HepG2 (cell line): ENCODE measurements around the gene CADM1. TPM values are rescaled to one million over a fixed set of nuclear protein-coding genes. Genes with fewer than 3 reads are reported as not detected.

Source experiments
- ATAC-seq: fragments of 200-7000 bp; cut with Tn5 transposase; 3 replicates; pipeline ENCODE4 v1.9.1; 2020; ENCODE audit warnings: mild to moderate bottlenecking, moderate library complexity
- BruUV-seq: library from RNA; stranded (reverse); fragments of 400-500 nt; replicated peaks from 2 replicates; lab custom pipeline; 2021; lab: Mats Ljungman, UMichigan
- CTCF ChIA-PET: fragments of 300-600 bp; formaldehyde crosslinking; extraction: SDS; loops from one replicate; lab custom pipeline; 2021; ENCODE audit warnings: low total read pairs, inconsistent platforms, low intra/inter-chr PET ratio; lab: Yijun Ruan, JAX
- POLR2A ChIA-PET: fragments of 350-600 bp; sonication (Branson Sonifier 250); formaldehyde crosslinking; loops from one replicate; lab custom pipeline; 2020; ENCODE audit warnings: antibody characterized with exemption, inconsistent platforms; lab: Yijun Ruan, JAX
- DNase-seq: peaks from one replicate; pipeline ENCODE4 v3.0.0-alpha.2; 2015; ENCODE audit warnings: low spot score
- FAIRE-seq: peaks from 3 replicates; lab custom pipeline; 2011; peaks lifted over from hg19 to GRCh38; lab: Jason Lieb, UNC
- H2AFZ ChIP-seq: one replicate; pipeline ENCODE4 v1.6.1; 2011; ENCODE audit warnings: low read length, inconsistent platforms
- H3K27ac ChIP-seq: fragments of 300-600 bp; 3 replicates; pipeline ENCODE4 v1.8.0; 2011; ENCODE audit warnings: mixed run types, mild to moderate bottlenecking, mixed read lengths, low read length, inconsistent platforms; ENCODE audit not compliant: insufficient read depth; ENCODE audit errors: extremely low read length
- H3K27me3 ChIP-seq, 2 experiments: fragments of 200-600 bp in 1 of 2; 2 replicates in 1 of 2; 3 replicates in 1 of 2; pipeline versions ENCODE4 v1.6.0 to v1.8.0; 2011; ENCODE audit warnings: low read length in 2 of 2, mild to moderate bottlenecking in 2 of 2, moderate library complexity in 2 of 2, inconsistent platforms in 1 of 2; ENCODE audit not compliant: insufficient read depth in 2 of 2, control insufficient read depth in 1 of 2
- H3K36me3 ChIP-seq, 2 experiments: fragments of 200-600 bp in 1 of 2; replicated peaks in 1 of 2; 2 replicates in 1 of 2; 3 replicates in 1 of 2; pipeline versions ENCODE4 v1.5.1 to v1.8.0; 2011; ENCODE audit warnings: low read length in 2 of 2, inconsistent platforms in 1 of 2; ENCODE audit not compliant: insufficient read depth in 2 of 2, control insufficient read depth in 1 of 2
- H3K4me1 ChIP-seq: 2 replicates; pipeline ENCODE4 v1.5.1; 2012; ENCODE audit warnings: low read length, inconsistent platforms; ENCODE audit not compliant: insufficient read depth
- H3K4me2 ChIP-seq: 2 replicates; pipeline ENCODE4 v1.6.0; 2011; ENCODE audit warnings: low read depth, low read length, inconsistent platforms
- H3K4me3 ChIP-seq, 3 experiments: fragments of 200-600 bp in 1 of 3; sonication (generic), shearing (Covaris generic) in 1 of 3; replicated peaks in 1 of 3; 2 replicates each; pipeline ENCODE4 v1.5.1; 2011 to 2016; ENCODE audit warnings: low read length in 3 of 3, inconsistent platforms in 2 of 3, low read depth in 2 of 3, mild to moderate bottlenecking in 2 of 3, control low read depth in 1 of 3, mixed read lengths in 1 of 3; ENCODE audit not compliant: insufficient read depth in 1 of 3
- H3K79me2 ChIP-seq: one replicate; pipeline ENCODE4 v1.6.1; 2011; ENCODE audit warnings: low read length, inconsistent platforms; ENCODE audit not compliant: insufficient read depth
- H3K9ac ChIP-seq: 2 replicates; pipeline ENCODE4 v1.6.0; 2011; ENCODE audit warnings: mild to moderate bottlenecking, low read depth, low read length, inconsistent platforms; ENCODE audit not compliant: insufficient read depth
- H3K9me3 ChIP-seq: 2 replicates; pipeline ENCODE4 v1.5.1; 2012; ENCODE audit warnings: mild to moderate bottlenecking, low read length
- H4K20me1 ChIP-seq: 2 replicates; pipeline ENCODE4 v1.6.0; 2011; ENCODE audit warnings: inconsistent platforms, mild to moderate bottlenecking, low read length, moderate library complexity; ENCODE audit not compliant: insufficient read depth
- ARID5B ChIP-seq: IDR thresholded peaks from 2 replicates; pipeline ENCODE4 v1.4.0; 2020; ENCODE audit warnings: mild to moderate bottlenecking, missing genetic modification reagents
- ATAD3A ChIP-seq: sonication (generic); formaldehyde crosslinking; IDR thresholded peaks from 2 replicates; pipeline ENCODE4 v1.4.0; 2020; ENCODE audit warnings: missing genetic modification reagents
- CC2D1A ChIP-seq: sonication (generic); formaldehyde crosslinking; IDR thresholded peaks from 2 replicates; pipeline ENCODE4 v1.8.1; 2023; ENCODE audit warnings: mild to moderate bottlenecking, missing genetic modification reagents
- CREB1 ChIP-seq, 2 experiments: fragments of 450-650 bp in 1 of 2; IDR thresholded peaks; 2 replicates each; pipeline ENCODE4 v1.6.1; 2016 to 2017; ENCODE audit warnings: control low read depth in 1 of 2, mild to moderate bottlenecking in 1 of 2, missing compliant biosample characterization in 1 of 2, missing genetic modification characterization in 1 of 2
- FOSL2 ChIP-seq: sonication (generic); formaldehyde crosslinking; IDR thresholded peaks from 2 replicates; pipeline ENCODE4 v1.4.0; 2020; ENCODE audit warnings: missing genetic modification reagents
- FOXA1 ChIP-seq, 2 experiments: fragments of 450-650 bp in 1 of 2; sonication (generic) in 1 of 2; formaldehyde crosslinking in 1 of 2; IDR thresholded peaks; 2 replicates each; pipeline versions ENCODE4 v1.4.0 to v1.6.1; 2016 to 2020; ENCODE audit warnings: missing genetic modification reagents in 1 of 2
- FOXA3 ChIP-seq: IDR thresholded peaks from 2 replicates; pipeline ENCODE4 v1.6.1; 2016; ENCODE audit warnings: missing genetic modification reagents, missing compliant biosample characterization
- HOMEZ ChIP-seq: IDR thresholded peaks from 2 replicates; pipeline ENCODE4 v1.6.1; 2016; ENCODE audit warnings: low read depth
- MAFF ChIP-seq: IDR thresholded peaks from 2 replicates; pipeline ENCODE4 v1.6.1; 2011; ENCODE audit warnings: low read depth, low read length, improper control_type of control experiment
- MAFG ChIP-seq: sonication (generic); formaldehyde crosslinking; IDR thresholded peaks from 2 replicates; pipeline ENCODE4 v1.5.1; 2020; ENCODE audit warnings: mild to moderate bottlenecking, missing genetic modification reagents
- NFE2L2 ChIP-seq: fragments of 150-350 bp; IDR thresholded peaks from 2 replicates; pipeline ENCODE4 v1.6.1; 2014; ENCODE audit warnings: low read length
- NONO ChIP-seq, 2 experiments: fragments of 450-650 bp in 1 of 2; sonication (generic) in 1 of 2; formaldehyde crosslinking in 1 of 2; IDR thresholded peaks in 1 of 2; conservative IDR thresholded peaks in 1 of 2; 2 replicates each; pipeline versions ENCODE4 v1.6.1 to v1.8.0; 2017 to 2022; ENCODE audit warnings: mild to moderate bottlenecking in 1 of 2, missing genetic modification reagents in 1 of 2, moderate library complexity in 1 of 2
- NR2F1 ChIP-seq, 2 experiments: fragments of 450-650 bp in 1 of 2; formaldehyde crosslinking in 1 of 2; IDR thresholded peaks; 2 replicates each; pipeline versions ENCODE4 v1.5.0 to v1.6.1; 2016 to 2020; ENCODE audit warnings: mild to moderate bottlenecking in 1 of 2, missing compliant biosample characterization in 1 of 2, missing genetic modification reagents in 1 of 2, moderate library complexity in 1 of 2
- POGZ ChIP-seq: sonication (generic); formaldehyde crosslinking; IDR thresholded peaks from 2 replicates; pipeline ENCODE4 v1.4.0; 2020; ENCODE audit warnings: mild to moderate bottlenecking, missing genetic modification reagents
- RARA ChIP-seq: IDR thresholded peaks from 2 replicates; pipeline ENCODE4 v1.6.1; 2016; ENCODE audit warnings: missing genetic modification reagents, missing compliant biosample characterization
- SALL1 ChIP-seq: sonication (generic); formaldehyde crosslinking; IDR thresholded peaks from 2 replicates; pipeline ENCODE4 v1.8.0; 2022; ENCODE audit warnings: mild to moderate bottlenecking, missing genetic modification reagents
- SRSF4 ChIP-seq: fragments of 200-400 bp; formaldehyde crosslinking; IDR thresholded peaks from one replicate; pipeline ENCODE4 v1.6.1; 2018; ENCODE audit warnings: mild to moderate bottlenecking, low read depth, low read length, moderate library complexity; ENCODE audit not compliant: poor library complexity, severe bottlenecking
- ZBTB38 ChIP-seq: sonication (generic); formaldehyde crosslinking; IDR thresholded peaks from 2 replicates; pipeline ENCODE4 v1.5.1; 2020; ENCODE audit warnings: mild to moderate bottlenecking, missing genetic modification reagents
- ZNF296 ChIP-seq: sonication (generic); formaldehyde crosslinking; conservative IDR thresholded peaks from 2 replicates; pipeline ENCODE4 v1.5.0; 2020; ENCODE audit warnings: mild to moderate bottlenecking, missing genetic modification reagents
- ZNF350 ChIP-seq: sonication (generic); formaldehyde crosslinking; IDR thresholded peaks from 2 replicates; pipeline ENCODE4 v1.4.0; 2020; ENCODE audit warnings: mild to moderate bottlenecking, low read depth, missing genetic modification reagents, borderline replicate concordance
- WGBS: methylation state at CpG from one replicate; pipeline ENCODE4 v1.1.6; 2017; ENCODE audit warnings: low lambda C conversion rate; 5-methylcytosine and 5-hydroxymethylcytosine counted together
- in situ Hi-C: cut with HindIII; loops from 2 replicates; pipeline ENCODE4 v1.10.0; 2017; ENCODE audit warnings: low pct_unique_long_range_greater_than_20kb; ENCODE audit not compliant: extremely low pct_ligation_motif_present
- intact Hi-C: fragments of 100-400 bp; cut with micrococcal nuclease; formaldehyde crosslinking; loops from one replicate; pipeline ENCODE4 v1.10.0; 2022; ENCODE audit not compliant: unreplicated experiment
- polyA plus RNA-seq, 8 experiments: library from polyadenylated mRNA; depleted of rRNA in 3 of 8; stranded (reverse) in 7 of 8; unstranded in 1 of 8; fragments of >200 nt; fragmentation: Illumina TruSeq in 4 of 8; extraction: Trizol in 4 of 8; gene quantifications; 2 replicates each; pipeline versions ENCODE4 v1.2.1 to v1.2.3, GENCODE V29; 2011 to 2016; ENCODE audit warnings: low read depth in 4 of 8, missing spikeins in 1 of 8, mixed read lengths in 1 of 8; ENCODE audit not compliant: insufficient read depth in 1 of 8
- total RNA-seq, 5 experiments: library from RNA; depleted of rRNA; stranded (reverse); fragments of >200 nt; fragmentation: Illumina TruSeq; extraction: Trizol; gene quantifications; 2 replicates each; pipeline ENCODE4 v1.2.3, GENCODE V29; 2016; ENCODE audit warnings: low read depth in 1 of 5

CADM1 gene
- total and polyA plus RNA-seq, 2 of the 13 experiments (the other 11 are each of a cell fraction or from before 2014, with no cell fraction given) = 71.3 to 122 TPM

- POLR2A ChIA-PET = interaction anchor here (1.1 to 1.3 kb wide), 2 partner anchors 33 to 38 kb away, joined by 3 to 4 read pairs; partner anchors contain the start of gene CADM1
- in situ Hi-C loops (no loop called here), intact Hi-C loops (no loop called here)
- BruUV-seq = no TSS peak
- Histone ChIP-seq H3K27me3 (no peaks in the 10 kb centered on the region), H3K79me2 (peaks cover 77% of the 10 kb centered on the region), H3K4me3 (no peak overlapping the region), H3K9ac (no peak overlapping the region), H2AFZ (no peak overlapping the region), H4K20me1 (peaks cover 15% of the 10 kb centered on the region; the same call in 1 of the 2 replicates), H3K9me3 (no peaks in the 10 kb centered on the region), H3K36me3 (no peaks in the 10 kb centered on the region; a peak in 2 of 5 replicates), H3K4me1 (peaks cover 28% of the 10 kb centered on the region), H3K27ac (peak overlapping the region; percentile 41), H3K4me2 (peak overlapping the region; percentile 31)
- WGBS = 44% methylated on average over 3 of the region's 3 CpGs
- CTCF ChIA-PET = no interaction called here
- ATAC-seq (peak; percentile 95), FAIRE-seq (peak; percentile 58), DNase-seq (peak; percentile 80)
- TF ChIP-seq ARID5B (CRISPR knock-in tag) (0 out of 2 replicates have a peak, but pooled peaks have one; percentile 22), CREB1 (IDR thresholded peaks at IDR 0.05) (no peak), CREB1 (CRISPR knock-in tag; IDR thresholded peaks at IDR 0.05) (0 out of 2 replicates have a peak, but pooled peaks have one; percentile 31), MAFG (CRISPR knock-in tag) (peak; percentile 69; the same call in 1 of the 2 replicates), ATAD3A (no peak), SRSF4 (no peak), FOSL2 (peak; percentile 37; the same call in 1 of the 2 replicates), FOXA3 (CRISPR knock-in tag) (peak; percentile 56; the same call in 1 of the 2 replicates), ZBTB38 (CRISPR knock-in tag) (no peak), FOXA1 (IDR thresholded peaks at IDR 0.05) (no peak), FOXA1 (CRISPR knock-in tag; IDR thresholded peaks at IDR 0.05) (peak; percentile 47; the same call in 1 of the 2 replicates), SALL1 (CRISPR knock-in tag) (0 out of 2 replicates have a peak, but pooled peaks have one; percentile 38), CC2D1A (CRISPR knock-in tag) (no peak), ZNF350 (no peak), MAFF (peak; percentile 74), HOMEZ (peak; percentile 52; the same call in 1 of the 2 replicates), POGZ (0 out of 2 replicates have a peak, but pooled peaks have one; percentile 28), NR2F1 (CRISPR knock-in tag; IDR thresholded peaks at IDR 0.05) (0 out of 4 replicates have a peak, but pooled peaks of 1 of the 2 experiments have one; percentile 17), RARA (CRISPR knock-in tag) (0 out of 2 replicates have a peak, but pooled peaks have one; percentile 28), ZNF296 (CRISPR knock-in tag) (no peak), NONO (IDR thresholded peaks at IDR 0.05) (no peak), NONO (CRISPR knock-in tag; conservative IDR thresholded peaks at IDR 0.05) (no peak), NFE2L2 (peak; percentile 37; the same call in 1 of the 2 replicates)
Measured at GRCh38 chr11:115471367-115471766, 32.8 kb downstream of the CADM1 start.
